ENCODE measurements around the gene PSKH1.

- no peak for TF ChIP-seq CTCF (IDR thresholded peaks at IDR 0.05; ENCODE audit: low read depth, low read length, poor library complexity, severe bottlenecking)
- TF ChIP-seq EZH2phosphoT487 (IDR thresholded peaks at IDR 0.05; ENCODE audit: borderline replicate concordance, low read length), result no peak
Measured at GRCh38 chr16:67967958-67968399, 74.9 kb downstream of the PSKH1 start.

All from DOHH2 (cell line).